ENCODE data around the gene CAMK2A.

Gene CAMK2A

GRCh38 chr5:150320044-150320613 lies 30.6 kb upstream of the CAMK2A start (continued):
- no peak for TF ChIP-seq ZNF704 (tag by site-specific recombination; IDR thresholded peaks at IDR 0.05)
- TF ChIP-seq EGR2 (tag by site-specific recombination; IDR thresholded peaks at IDR 0.05; ENCODE audit: low read depth), result no peak
- TF ChIP-seq ZNF513 (tag by site-specific recombination; IDR thresholded peaks at IDR 0.05), result no peak
- TF ChIP-seq KLF17 (tag by site-specific recombination; IDR thresholded peaks at IDR 0.05), result no peak
- TF ChIP-seq ZNF544 (tag by site-specific recombination; IDR thresholded peaks at IDR 0.05), result no peak
- TF ChIP-seq REST (tag by site-specific recombination; IDR thresholded peaks at IDR 0.05), result no peak
- TF ChIP-seq ZNF311 (tag by site-specific recombination; IDR thresholded peaks at IDR 0.05; ENCODE audit: borderline replicate concordance), result no peak
- TF ChIP-seq, protein P1, sequence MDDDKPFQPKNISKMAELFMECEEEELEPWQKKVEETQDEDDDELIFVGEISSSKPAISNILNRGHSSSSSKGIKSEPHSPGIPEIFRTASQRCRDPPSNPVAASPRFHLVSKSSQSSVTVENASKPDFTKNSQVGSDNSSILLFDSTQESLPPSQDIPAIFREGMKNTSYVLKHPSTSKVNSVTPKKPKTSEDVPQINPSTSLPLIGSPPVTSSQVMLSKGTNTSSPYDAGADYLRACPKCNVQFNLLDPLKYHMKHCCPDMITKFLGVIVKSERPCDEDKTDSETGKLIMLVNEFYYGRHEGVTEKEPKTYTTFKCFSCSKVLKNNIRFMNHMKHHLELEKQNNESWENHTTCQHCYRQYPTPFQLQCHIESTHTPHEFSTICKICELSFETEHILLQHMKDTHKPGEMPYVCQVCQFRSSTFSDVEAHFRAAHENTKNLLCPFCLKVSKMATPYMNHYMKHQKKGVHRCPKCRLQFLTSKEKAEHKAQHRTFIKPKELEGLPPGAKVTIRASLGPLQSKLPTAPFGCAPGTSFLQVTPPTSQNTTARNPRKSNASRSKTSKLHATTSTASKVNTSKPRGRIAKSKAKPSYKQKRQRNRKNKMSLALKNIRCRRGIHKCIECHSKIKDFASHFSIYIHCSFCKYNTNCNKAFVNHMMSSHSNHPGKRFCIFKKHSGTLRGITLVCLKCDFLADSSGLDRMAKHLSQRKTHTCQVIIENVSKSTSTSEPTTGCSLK (tag by site-specific recombination; IDR thresholded peaks at IDR 0.05), result no peak
- no peak for TF ChIP-seq GFI1B (tag by site-specific recombination; IDR thresholded peaks at IDR 0.05)
- TF ChIP-seq ZNF837 (tag by site-specific recombination; IDR thresholded peaks at IDR 0.05), result no peak
- TF ChIP-seq ZNF677 (tag by site-specific recombination; IDR thresholded peaks at IDR 0.05), result no peak
- no peak; the same call in 1 of the 2 replicates for TF ChIP-seq OSR2 (tag by site-specific recombination; IDR thresholded peaks at IDR 0.05)
- TF ChIP-seq ZNF169 (tag by site-specific recombination; IDR thresholded peaks at IDR 0.05), result no peak
- TF ChIP-seq ZNF174 (tag by site-specific recombination; IDR thresholded peaks at IDR 0.05), result no peak
- TF ChIP-seq ZNF610 (tag by site-specific recombination; IDR thresholded peaks at IDR 0.05; ENCODE audit: borderline replicate concordance), result no peak
- no peak for TF ChIP-seq ZNF350 (tag by site-specific recombination; IDR thresholded peaks at IDR 0.05)
- no peak for TF ChIP-seq ZNF518A (tag by site-specific recombination; conservative IDR thresholded peaks at IDR 0.05; ENCODE audit: low read depth)
- peak; percentile 77 for TF ChIP-seq PRDM10 (tag by site-specific recombination; IDR thresholded peaks at IDR 0.05)
- TF ChIP-seq ZNF423 (tag by site-specific recombination; IDR thresholded peaks at IDR 0.05), result no peak
- no peak for TF ChIP-seq REPIN1 (tag by site-specific recombination; IDR thresholded peaks at IDR 0.05; ENCODE audit: low read depth)
- no peak for TF ChIP-seq ZSCAN30 (tag by site-specific recombination; IDR thresholded peaks at IDR 0.05)

All from HEK293 (cell line).